Loucy (cell line): ENCODE results near the gene PANK2.

ENCODE experiments used
- H2AFZ ChIP-seq: fragments of 200-600 bp; sonication (generic); 2 replicates; pipeline ENCODE4 v1.6.0; 2016; ENCODE audit warnings: antibody characterized with exemption, mild to moderate bottlenecking, low read length, moderate library complexity
- H3F3A ChIP-seq: fragments of 200-600 bp; 2 replicates; pipeline ENCODE4 v1.6.0; 2016; ENCODE audit warnings: antibody characterized with exemption, low read depth, mild to moderate bottlenecking
- H3K27me3 ChIP-seq: fragments of 200-600 bp; sonication (generic); 2 replicates; pipeline ENCODE4 v1.6.1; 2014; ENCODE audit warnings: low read length, mild to moderate bottlenecking; ENCODE audit not compliant: insufficient read depth, poor library complexity, severe bottlenecking
- H3K36me3 ChIP-seq: fragments of 200-600 bp; sonication (generic); 2 replicates; pipeline ENCODE4 v1.6.1; 2016; ENCODE audit warnings: low read length; ENCODE audit not compliant: insufficient read depth
- H3K4me1 ChIP-seq: fragments of 200-600 bp; sonication (generic); 2 replicates; pipeline ENCODE4 v1.5.1; 2014; ENCODE audit warnings: low read length, mild to moderate bottlenecking; ENCODE audit not compliant: insufficient read depth, poor library complexity, severe bottlenecking
- H3K4me2 ChIP-seq: fragments of 200-600 bp; sonication (generic); 2 replicates; pipeline ENCODE4 v1.6.0; 2014; ENCODE audit warnings: antibody characterized with exemption, low read length, low read depth, mild to moderate bottlenecking; ENCODE audit not compliant: poor library complexity, severe bottlenecking
- H3K4me3 ChIP-seq: fragments of 200-600 bp; sonication (generic); 2 replicates; pipeline ENCODE4 v1.5.1; 2014; ENCODE audit warnings: low read length, mild to moderate bottlenecking, mixed read lengths; ENCODE audit not compliant: poor library complexity, severe bottlenecking
- H3K79me2 ChIP-seq: fragments of 200-600 bp; sonication (generic); 2 replicates; pipeline ENCODE4 v1.6.1; 2014; ENCODE audit warnings: low read length; ENCODE audit not compliant: insufficient read depth
- H3K9ac ChIP-seq: fragments of 200-600 bp; sonication (generic); 2 replicates; pipeline ENCODE4 v1.6.0; 2014; ENCODE audit warnings: mild to moderate bottlenecking, low read depth, low read length, moderate library complexity; ENCODE audit not compliant: poor library complexity, severe bottlenecking
- H3K9me2 ChIP-seq: fragments of 200-600 bp; sonication (generic); replicated peaks from 2 replicates; pipeline ENCODE4 v1.6.1; 2016; ENCODE audit warnings: low read depth, low read length, mixed read lengths
- H3K9me3 ChIP-seq: fragments of 200-600 bp; sonication (generic); 2 replicates; pipeline ENCODE4 v1.6.1; 2014; ENCODE audit warnings: mild to moderate bottlenecking, antibody characterized with exemption, low read length, low read depth; ENCODE audit not compliant: insufficient read depth
- H4K20me1 ChIP-seq: fragments of 200-600 bp; sonication (generic); 2 replicates; pipeline ENCODE4 v1.6.0; 2014; ENCODE audit warnings: antibody characterized with exemption, low read length, mild to moderate bottlenecking; ENCODE audit not compliant: insufficient read depth, poor library complexity, severe bottlenecking
- CTCF ChIP-seq: fragments of 200-600 bp; sonication (generic); conservative IDR thresholded peaks from 2 replicates; pipeline ENCODE4 v1.5.1; 2014; ENCODE audit warnings: mild to moderate bottlenecking, antibody characterized with exemption, low read length
- EZH2phosphoT487 ChIP-seq: fragments of 200-600 bp; IDR thresholded peaks from 2 replicates; pipeline ENCODE4 v1.6.1; 2018; ENCODE audit warnings: antibody characterized with exemption, mild to moderate bottlenecking, moderate library complexity, borderline replicate concordance

PANK2 gene

GRCh38 chr20:3929713-3930060 is 40.5 kb downstream of the PANK2 start:
- Histone ChIP-seq H3K4me1 (peaks cover 12% of the 10 kb centered on the region), H3K4me3 (no peak overlapping the region), H2AFZ (no peak overlapping the region), H3K36me3 (peaks cover 34% of the 10 kb centered on the region; the same call in 1 of the 2 replicates), H3K9ac (no peak overlapping the region), H3K79me2 (no peaks in the 10 kb centered on the region), H3K9me3 (no peaks in the 10 kb centered on the region), H4K20me1 (no peaks in the 10 kb centered on the region), H3K9me2 (no peaks in the 10 kb centered on the region), H3F3A (peaks cover 8% of the 10 kb centered on the region; the same call in 1 of the 2 replicates), H3K4me2 (no peak overlapping the region), H3K27me3 (no peaks in the 10 kb centered on the region)
- TF ChIP-seq EZH2phosphoT487 (no peak), CTCF (no peak)

GRCh38 chr20:3930265-3931206 is 41.3 kb downstream of the PANK2 start:
- Histone ChIP-seq H3K27me3 (no peaks in the 10 kb centered on the region), H3K36me3 (peaks cover 34% of the 10 kb centered on the region; the same call in 1 of the 2 replicates), H3K9me2 (no peaks in the 10 kb centered on the region), H2AFZ (no peak overlapping the region), H3K4me2 (no peak overlapping the region), H3K4me3 (no peak overlapping the region), H3K79me2 (no peaks in the 10 kb centered on the region), H3K9me3 (no peaks in the 10 kb centered on the region), H3F3A (peaks cover 8% of the 10 kb centered on the region; the same call in 1 of the 2 replicates), H3K4me1 (peaks cover 12% of the 10 kb centered on the region), H3K9ac (no peak overlapping the region), H4K20me1 (no peaks in the 10 kb centered on the region)
- TF ChIP-seq CTCF (no peak), EZH2phosphoT487 (no peak)

- Histone ChIP-seq H3K9me3 (no peaks in the 10 kb centered on the region), H4K20me1 (no peaks in the 10 kb centered on the region), H3K9me2 (no peaks in the 10 kb centered on the region), H3K36me3 (peaks cover 29% of the 10 kb centered on the region; the same call in 1 of the 2 replicates), H3K9ac (no peak overlapping the region), H3K79me2 (no peaks in the 10 kb centered on the region), H3K4me1 (peaks cover 18% of the 10 kb centered on the region), H2AFZ (no peak overlapping the region), H3K4me2 (no peak overlapping the region), H3K27me3 (no peaks in the 10 kb centered on the region), H3F3A (peaks cover 8% of the 10 kb centered on the region; the same call in 1 of the 2 replicates), H3K4me3 (no peak overlapping the region)
- TF ChIP-seq EZH2phosphoT487 (no peak), CTCF (no peak)
Observed at GRCh38 chr20:3931664-3932063, 42.5 kb downstream of the PANK2 start.
